Fibroblast of skin of right biceps (primary cell): ENCODE data around the gene SLC17A9.

Experiments used
- DNase-seq: peaks from one replicate; pipeline ENCODE4 v3.0.0-alpha.2; 2013

Gene SLC17A9

DNA sequence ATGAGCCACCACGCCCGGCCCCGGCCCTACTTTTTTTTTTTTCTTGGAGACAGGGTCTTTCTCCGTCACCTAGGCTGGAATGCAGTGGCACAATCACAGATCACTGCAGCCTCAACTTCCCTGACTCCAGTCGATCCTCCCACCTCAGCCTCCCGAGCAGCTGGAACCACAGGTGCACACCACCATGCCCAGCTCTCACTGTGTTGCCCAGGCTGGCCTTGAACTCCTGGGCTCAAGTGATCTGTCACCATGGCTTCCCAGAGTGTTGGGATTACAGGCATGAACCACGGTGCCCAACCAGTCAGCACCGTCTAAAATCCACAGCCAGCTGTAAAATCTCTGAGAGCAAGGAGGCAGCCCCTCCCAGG, 17.4 kb downstream of the SLC17A9 start:
- no peak for DNase-seq

DNA sequence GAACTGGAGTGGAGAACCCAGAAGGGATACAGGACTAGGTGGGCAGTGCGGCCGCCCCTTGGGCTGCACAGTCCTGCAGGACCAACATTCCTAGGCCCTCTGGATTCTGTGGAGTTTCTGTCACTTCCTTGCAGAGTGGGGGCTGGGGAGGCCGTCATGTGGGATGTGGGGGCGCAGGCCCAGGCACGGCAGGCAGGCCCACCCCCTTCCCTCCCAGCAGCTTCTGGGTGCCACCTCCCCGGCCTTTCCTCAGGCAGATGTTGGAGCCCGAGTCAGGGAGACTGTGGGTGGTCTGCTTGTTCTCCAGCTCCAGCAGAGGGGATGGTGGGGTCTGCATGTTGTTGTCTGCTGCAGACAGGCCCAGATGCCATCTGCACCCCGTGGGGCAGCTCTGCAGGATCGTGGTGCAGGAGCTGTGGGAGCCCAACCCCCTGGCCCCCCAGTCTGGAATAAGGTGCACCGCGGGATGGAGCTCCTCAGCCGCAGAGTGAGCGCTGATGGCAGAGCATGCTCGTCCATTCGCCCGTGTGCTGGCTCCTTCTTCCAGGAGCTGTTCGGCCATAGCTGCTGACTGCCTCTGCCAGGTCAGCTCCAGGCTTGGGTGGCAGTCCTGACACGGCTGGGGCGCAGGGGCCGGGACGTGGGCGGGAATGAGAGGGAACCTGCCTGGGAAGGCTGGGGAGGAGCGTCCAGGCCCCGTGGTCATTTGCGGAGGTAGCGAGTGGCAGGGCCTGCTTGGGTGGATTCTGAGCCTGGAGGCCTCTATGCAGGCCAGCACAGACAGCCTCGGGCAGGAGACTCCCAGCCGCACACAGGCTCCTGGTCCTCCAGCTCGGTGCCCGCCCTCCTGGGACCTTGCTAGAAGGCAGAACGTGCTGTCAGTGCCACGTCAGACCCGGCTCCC, 18.1 kb downstream of the SLC17A9 start:
- no peak for DNase-seq

DNA sequence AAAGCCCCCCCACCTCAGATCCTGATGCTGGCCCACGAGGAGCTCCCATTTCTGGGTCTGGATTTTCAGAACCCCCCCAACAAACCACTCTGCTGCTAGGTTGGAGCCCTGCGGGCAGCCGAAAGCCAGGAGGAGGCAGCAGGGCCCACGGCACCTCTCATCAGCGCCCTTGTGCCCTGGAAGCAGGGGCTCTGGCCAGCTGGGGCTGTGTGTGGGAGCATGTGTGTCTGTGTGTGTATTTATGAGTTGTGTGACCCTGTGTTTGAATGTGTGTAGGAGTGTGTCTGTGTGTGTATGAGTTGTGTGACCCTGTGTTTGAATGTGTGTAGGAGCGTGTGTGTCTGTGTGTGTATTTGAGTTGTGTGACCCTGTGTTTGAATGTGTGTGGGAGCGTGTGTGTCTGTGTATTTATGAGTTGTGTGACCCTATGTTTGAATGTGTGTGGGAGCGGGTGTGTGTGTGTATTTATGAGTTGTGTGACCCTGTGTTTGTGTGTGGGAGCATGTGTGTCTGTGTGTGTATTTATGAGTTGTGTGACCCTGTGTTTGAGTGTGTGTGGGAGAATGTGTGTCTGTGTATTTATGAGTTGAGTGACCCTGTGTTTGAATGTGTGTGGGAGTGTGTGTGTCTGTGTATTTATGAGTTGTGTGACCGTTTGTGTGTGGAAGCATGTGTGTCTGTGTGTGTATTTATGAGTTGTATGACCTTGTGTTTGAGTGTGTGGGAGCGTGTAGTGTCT, 18.9 kb downstream of the SLC17A9 start:
- DNase-seq = no peak

DNA sequence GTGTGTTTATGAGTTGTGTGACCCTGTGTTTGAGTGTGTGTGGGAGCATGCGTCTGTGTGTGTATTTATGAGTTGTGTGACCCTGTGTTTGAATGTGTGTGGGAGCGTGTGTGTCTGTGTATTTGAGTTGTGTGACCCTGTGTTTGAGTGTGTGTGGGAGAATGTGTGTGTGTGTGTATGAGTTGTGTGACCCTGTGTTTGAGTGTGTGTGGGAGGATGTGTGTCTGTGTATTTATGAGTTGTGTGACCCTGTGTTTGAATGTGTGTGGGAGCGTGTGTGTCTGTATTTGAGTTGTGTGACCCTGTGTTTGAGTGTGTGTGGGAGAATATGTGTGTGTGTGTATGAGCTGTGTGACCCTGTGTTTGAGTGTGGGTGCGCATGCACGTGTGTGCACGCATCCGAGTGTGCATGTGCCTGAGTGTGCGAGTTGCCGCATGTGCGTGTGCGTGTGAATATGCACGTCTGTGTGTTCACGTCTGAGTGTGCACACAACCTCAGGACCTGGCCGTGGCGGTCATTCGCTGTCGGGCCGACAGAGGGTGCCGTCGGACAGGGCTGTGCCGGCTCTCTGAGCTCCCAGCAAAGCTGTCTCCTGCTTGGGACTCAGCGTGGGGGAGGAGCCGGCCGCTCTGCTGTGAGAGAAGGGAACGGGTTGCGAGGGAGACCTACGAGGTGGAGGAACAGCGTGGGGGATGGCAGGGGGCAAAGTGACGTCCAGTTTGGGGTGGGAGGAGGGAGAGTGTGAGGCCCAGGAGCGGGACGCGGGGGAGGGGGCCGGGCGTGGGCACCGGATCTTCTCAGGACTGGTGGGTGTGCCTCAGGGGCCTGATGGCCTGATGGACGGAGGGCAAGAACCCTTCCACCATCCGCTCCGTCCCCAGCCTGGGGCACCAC, 19.7 kb downstream of the SLC17A9 start:
- peak; percentile 70 for DNase-seq

DNA sequence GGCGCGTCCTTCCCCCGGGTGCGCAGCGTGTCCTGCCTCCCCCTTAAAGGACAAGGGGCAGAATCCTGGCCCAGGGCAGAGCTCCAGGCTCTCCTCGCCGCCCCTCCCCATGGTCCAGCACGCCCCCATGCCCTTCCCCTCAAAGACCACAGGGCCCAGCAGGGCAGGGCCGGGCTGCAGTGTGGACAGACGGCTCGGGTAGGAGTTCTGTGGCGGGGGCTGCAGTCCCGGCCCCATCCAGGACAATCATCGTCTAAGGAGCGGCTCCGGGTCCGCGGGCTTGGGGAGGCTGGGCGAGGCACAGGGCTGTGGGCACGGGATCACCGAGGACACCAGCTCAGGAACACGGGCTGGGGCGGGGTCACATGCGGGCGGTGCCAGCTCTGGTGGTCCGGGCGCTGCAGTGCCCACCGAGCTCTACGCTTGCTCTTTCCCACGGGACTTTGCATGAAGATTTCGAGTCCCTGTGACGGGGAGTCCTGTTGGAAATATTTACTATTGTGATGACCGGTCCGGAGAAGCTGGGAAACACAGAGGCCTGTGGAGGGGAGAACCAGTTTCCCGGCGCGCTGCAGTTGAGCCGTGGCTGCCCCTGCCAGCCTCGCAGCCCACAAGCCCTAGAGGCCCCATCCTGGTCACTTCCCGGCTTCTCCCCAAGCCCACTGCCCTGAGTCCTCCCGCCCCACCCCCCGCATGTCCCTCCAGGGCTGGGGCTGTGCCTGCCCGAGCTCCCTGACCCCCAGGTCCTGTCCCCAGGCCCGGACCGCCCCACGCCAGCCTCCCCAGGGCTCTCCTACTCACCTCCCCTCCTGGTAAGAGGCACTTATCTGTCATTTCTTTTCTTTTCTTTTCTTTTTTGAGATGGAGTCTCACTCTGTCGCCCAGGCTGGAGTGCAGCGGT, 20.6 kb downstream of the SLC17A9 start:
- no peak for DNase-seq

DNA sequence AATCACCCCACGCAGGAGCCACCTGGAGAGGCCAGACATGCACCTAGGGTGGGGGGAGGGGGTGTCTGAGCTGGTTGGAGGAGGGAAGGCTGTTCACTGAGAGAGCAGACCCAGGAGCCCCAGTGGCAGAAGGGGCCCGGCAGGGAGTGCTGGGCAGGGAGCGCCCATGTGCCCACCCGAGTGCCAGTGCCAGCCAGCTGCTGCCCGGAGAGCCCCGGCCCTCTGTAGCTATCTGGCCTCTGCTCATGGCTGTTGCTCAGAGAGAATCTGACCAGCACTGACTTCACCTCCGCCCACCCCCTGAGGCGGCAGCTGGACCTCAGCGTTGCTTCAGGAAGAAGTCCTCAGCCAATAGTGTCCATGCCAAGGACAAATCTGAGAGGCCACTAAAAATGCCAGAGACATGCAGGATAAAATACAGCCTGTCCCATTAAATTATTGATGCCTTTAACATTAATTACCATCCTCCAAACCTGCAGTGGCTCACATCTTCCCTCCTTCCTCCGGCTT, 22.8 kb downstream of the SLC17A9 start:
- no peak for DNase-seq

DNA sequence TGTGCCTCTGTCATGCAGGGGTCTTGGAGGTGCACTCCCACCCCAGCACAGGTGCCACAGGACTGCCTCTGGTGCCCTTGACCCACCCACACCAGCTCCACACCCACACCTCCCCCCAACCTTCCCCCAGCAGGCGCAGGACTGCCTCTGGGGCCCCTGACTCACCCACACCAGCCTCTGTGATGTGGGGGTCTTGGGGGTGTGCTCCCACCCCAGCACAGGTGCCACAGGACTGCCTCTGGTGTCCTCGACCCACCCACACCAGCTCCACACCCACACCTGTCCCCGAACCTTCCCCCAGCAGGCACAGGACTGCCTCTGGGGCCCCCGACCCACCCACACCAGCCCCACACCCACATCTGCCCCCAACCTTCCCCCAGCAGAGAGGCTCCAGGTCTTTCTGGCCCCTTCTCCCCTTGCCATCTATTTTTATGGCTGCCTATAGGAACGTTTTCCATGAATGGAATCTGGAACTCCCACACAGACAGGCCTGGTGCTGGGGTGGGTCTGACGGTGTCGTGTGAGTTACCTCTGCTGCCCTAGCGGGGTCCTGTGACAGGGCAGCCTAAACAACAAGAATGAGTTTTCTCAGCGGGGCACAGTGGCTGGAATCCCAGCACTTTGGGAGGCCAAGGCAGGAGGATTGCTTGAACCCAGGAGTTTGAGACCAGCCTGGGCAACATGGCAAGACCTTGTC, 23.5 kb downstream of the SLC17A9 start:
- no peak for DNase-seq

DNA sequence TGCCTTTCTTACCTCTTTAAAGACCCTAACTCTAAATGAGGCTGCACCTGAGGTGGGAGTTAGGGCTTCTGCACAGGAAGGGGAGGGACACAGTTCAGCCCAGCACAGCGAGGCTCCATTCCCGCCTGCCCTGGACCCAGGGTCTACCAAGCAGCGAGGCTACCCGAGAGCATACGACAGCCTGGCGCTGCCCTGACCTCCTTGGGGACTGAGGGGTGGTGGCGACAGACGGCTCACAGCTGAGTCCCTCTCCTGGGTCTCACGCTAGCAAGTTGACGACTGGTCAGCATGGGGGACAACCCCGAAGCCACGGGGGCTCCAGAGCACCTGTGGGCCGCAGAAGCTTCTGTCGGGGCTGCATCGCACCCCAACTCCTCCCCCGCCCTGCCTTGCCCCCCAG, 24.4 kb downstream of the SLC17A9 start:
- DNase-seq = no peak

DNA sequence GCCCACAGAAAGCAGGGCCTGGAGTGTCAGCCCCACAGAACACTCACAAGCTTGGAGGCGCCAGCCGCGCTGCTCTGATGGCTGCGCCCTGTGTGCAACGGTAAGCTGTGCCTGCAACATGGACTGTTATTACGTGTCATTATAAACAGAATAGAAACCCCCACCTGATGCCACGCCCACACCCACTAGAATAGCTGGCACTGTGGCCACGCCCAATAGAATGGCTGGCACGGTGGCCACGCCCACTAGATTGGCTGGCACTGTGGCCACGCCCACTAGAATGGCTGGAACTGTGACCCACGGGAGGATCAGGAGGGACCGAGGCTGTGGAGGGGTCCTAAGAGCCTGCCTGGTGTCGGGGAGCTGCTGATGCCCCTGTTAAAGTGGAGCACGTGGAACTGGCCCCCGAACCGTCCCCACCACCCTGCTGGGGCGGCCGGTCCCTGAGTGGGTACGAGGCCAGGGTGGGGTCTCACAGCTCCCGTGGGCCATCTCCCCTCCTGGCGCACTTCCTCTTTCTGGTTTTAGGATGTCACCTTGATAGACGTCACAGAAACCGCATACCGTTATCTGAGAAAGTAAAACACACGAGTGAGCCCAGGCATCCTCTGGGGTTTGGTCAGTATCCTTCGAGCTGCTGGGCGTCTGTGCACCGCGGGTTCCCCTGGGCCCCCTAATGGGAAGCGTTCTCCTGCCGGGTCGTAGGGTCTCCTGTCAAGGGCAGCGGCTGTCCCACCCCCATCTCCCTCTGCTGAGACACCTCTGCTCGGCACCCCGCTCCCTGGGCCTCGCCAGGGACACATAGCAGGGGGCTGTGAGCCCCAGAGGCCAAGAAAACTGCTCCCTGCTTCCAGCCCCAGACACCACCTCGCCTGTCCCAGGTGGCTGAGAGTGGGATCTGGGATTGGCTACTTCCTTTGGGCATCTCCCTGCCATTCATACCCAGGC, 25.4 kb downstream of the SLC17A9 start:
- no peak for DNase-seq

DNA sequence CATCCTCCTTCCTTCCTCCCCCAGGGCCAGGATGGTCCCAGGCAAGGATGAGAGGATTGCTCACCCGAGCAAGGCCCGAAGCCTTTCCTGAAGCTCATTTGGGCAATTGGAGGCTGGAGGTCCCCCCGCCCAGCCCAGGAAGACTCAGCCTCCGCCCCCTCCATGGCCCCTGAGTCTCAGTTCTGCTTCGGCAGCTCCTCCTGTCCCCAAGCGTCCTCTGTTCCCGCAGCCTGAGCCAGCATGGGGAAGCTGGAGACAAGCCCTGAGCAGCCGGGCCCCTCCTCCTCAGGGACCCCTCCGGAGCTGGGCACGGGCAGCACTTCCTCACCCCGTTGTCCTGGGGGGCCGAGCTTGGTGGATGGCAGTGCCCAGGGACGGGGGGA, 26.0 kb downstream of the SLC17A9 start:
- no peak for DNase-seq

DNA sequence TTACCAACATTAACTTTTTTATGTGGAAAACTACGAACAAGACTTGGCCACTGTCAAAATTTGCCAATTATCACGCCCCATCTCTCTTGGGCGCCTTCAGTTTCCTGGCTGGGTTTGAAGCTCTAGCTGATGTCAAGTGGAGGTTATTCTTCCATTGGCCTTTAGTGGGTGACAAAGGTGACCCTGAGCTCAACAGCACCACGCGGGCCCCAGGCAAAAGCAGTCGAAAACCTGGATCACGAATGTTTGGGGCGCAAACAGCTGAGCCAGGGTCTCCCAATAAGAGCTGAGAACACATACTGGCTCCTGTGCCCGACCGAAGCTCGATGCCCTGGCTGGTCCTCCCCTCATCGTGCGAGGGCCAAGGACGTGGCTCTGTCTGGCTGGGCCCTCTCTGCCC, 26.8 kb downstream of the SLC17A9 start:
- no peak for DNase-seq

DNA sequence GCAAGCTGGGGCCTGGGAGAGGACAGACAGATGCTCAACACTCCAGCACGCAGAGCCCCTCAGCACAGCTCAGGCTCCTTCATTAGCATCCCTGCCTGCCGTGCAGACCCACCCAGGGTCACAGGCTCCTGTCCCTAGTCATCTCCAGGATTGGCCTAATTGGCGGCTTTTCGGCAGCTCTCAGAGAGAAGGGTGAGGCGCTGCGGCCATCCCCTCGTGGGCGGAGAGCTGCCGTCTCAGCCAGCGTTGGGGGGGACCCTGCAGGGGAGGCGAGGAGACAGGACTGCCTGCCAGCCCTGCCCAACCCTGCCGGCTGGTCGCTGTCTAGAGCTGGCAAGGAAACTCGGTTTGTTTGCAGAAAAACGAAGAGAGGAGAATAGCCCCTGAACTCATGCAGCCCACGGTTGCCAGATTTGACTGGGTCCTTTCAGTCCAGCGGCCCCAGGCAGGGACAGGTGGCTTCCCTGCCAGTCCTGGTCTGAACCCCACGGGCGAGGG, 27.4 kb downstream of the SLC17A9 start:
- DNase-seq = no peak

DNA sequence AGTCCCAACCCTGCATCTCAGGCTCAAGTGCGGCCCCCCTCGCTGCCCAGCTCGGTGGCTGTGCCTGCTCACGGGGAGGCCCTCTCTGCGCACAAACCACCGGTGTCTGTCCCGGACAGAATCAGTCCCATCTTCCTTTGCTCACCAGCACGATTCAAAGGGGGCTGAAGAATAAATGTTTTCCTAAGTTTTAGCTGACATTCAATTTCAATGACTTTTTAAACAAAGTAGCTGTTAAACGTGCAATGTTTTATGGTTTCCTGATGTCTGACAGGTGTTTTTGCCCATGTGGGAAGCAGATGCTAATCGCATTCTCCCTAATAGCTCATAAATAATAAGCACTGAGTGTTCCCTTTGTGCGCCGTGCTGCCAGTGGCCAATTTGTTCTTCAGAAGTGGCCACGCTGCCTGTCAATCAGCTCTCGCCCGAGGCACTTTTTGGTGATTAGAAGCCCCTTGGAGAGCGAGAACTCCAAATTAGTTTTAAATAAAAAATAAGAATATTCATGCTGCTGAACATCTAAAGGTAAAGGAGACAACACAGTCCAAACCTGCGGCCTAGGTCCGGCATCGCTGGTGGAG, 28.0 kb downstream of the SLC17A9 start:
- no peak for DNase-seq

DNA sequence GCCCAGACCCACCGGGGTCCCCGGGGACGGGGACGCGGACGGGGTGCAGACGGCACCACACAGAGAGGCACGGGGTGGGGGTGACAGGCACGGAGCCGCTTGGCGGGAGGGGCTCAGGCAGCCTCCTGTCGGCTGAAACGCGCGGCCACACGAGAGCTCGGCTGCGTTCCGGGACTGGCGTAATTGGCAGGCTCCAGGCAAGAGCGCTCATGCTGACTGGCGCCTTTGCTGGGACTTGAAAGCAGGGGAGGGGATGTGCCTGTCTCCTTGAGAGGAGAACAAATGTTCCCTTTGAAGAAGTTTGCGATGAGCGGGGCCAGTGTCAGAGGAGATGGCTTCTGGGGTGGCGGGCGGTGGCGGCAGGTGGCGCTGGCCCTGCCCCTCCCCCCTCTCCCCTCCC, 28.5 kb downstream of the SLC17A9 start:
- DNase-seq = no peak

DNA sequence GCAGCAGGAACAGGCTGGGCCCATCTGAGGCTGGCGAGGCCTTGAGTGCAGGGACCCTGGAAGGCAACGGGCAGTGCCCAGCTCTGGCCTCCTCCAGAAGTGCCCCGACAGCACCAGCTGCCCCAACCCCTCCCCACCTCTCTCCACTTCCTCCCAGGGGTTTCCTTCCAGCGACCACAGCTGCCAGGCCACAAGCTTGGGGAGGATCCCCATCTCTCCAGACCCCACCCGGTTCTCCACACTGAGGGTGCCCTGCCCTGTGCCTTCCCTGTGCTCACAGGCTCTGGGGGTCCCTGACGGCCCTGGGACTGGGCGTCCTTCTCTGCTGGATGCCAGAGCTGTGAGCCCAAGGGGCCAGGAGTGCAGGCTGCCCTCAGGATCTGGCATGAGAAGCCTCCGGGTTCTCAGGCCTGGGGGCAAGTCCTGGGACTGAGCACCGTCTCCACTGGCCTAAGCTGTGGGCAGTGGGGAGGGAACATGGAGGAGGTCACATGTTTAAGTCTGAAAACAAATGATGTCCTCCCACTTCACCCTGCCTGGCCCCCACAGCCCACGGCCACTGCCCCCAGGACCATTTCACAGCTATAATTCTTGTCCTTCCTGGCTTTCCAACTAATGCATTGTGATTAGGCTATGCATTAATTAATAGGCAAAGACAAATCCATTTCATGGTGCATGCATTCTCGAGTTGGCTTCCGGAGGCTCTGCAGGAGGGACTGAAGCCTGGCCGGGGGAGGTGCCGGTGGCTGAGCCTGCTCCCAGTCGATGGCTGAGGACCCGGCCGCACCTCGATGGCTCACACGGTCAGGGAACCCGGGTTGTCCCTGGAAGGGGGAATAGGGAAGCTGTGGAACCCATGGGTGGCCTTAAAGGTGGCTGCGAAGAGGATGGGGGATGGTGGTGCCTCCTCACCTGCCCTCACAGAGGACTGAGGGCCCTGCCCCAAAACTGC, 29.9 kb downstream of the SLC17A9 start:
- DNase-seq = no peak

DNA sequence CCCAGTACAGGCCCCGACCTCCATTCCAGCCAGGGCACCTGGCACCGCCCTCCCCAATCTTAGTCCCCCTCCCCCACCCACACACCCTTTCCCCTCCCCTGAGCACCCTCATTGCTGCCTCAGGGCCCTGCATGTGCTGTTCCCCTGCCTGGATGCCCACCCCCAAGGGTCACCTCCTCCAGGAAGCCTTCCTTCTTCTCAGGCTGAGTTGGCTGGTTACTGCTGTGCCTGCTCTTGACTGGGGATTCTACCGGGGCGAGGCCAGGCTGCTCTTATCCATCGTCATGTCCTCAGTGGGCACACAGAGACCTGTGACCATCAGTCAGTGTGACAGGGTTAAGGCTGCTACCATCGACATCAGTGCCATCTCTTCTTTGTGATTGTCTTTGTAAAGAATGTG, 30.7 kb downstream of the SLC17A9 start:
- no peak for DNase-seq

DNA sequence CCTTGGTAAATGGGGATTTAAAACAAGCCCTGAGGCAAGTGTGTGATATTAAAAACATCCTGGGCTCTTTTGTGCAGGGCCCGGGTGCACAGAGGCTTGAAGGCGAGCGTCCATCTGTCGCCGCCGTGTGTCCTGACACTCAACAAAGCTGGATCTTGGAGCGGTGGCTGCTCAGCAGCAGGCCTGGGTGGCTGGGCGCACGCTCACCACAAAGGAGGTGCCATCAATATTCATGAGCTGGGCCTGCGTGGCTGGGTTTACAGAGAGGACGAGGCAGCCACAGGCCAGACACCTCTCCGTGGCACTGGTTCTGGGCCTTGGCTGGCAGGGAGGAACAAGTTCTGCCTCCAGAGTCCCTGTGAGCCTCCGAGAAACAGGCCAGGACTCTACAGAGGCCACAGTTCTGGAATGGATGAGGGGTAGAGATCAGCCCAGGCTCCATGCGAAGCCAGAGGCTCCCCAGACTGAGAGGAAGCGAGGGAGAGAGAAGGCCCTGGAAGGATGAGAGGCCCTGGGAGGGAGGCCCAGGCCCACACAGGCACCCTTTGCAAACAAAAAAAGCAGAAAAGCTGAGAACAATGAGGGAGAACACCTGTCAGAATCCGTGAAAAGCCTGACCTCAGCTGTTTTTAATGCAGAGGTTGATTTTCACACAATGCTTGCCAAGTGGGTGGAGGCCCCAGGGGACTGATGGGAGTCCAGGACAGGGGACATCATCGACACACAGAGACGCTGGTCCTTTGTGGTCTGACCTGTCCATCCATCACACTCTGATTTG, 32.3 kb downstream of the SLC17A9 start:
- no peak for DNase-seq

DNA sequence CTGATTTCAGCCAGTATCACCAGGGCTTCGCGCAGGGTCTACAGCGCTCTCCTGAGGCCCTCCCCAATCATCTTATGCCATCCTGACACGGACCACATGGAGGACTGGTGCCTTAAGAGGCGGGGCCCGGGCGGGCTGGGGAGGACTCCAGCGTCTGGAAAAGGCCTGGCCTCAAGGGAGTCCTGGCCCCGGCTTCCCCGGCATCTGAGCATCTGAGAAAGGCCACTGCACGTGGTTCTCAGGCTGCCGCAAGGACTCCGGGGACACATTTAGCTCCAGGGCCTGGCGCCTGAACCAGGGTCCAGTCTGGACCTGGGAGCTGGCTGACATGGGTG, 32.9 kb downstream of the SLC17A9 start:
- no peak for DNase-seq
